HUES64 (cell line): ENCODE measurements around the gene PLA2G4B.

Experiments
- H3K27ac ChIP-seq: 2 replicates; pipeline ENCODE4 v1.7.0; 2013; ENCODE audit warnings: low read depth, low read length, inconsistent platforms
- H3K27me3 ChIP-seq: 2 replicates; pipeline ENCODE4 v1.6.1; 2013; ENCODE audit warnings: mild to moderate bottlenecking, low read length; ENCODE audit not compliant: insufficient read depth
- H3K36me3 ChIP-seq: 2 replicates; pipeline ENCODE4 v1.6.1; 2013; ENCODE audit warnings: mild to moderate bottlenecking, low read length; ENCODE audit not compliant: insufficient read depth
- H3K4me1 ChIP-seq: 2 replicates; pipeline ENCODE4 v1.6.1; 2013; ENCODE audit warnings: mild to moderate bottlenecking, low read length, moderate library complexity; ENCODE audit not compliant: insufficient read depth
- H3K4me3 ChIP-seq: 2 replicates; pipeline ENCODE4 v1.5.1; 2013; ENCODE audit warnings: mild to moderate bottlenecking, low read length, moderate library complexity
- H3K9ac ChIP-seq: 2 replicates; pipeline ENCODE4 v1.6.1; 2013; ENCODE audit warnings: mild to moderate bottlenecking, low read depth, low read length
- H3K9me3 ChIP-seq: 2 replicates; pipeline ENCODE4 v1.6.1; 2013; ENCODE audit warnings: low read depth, low read length; ENCODE audit not compliant: insufficient read depth
- WGBS: fragments of 150-250, 120-280 bp; methylation state at CpG from one replicate; pipeline ENCODE4 v1.1.7; 2013; ENCODE audit warnings: missing lambda C conversion rate; 5-methylcytosine and 5-hydroxymethylcytosine counted together

PLA2G4B gene

GRCh38 chr15:41798607-41799487 lies 39.8 kb upstream of the PLA2G4B start:
- 93% methylated on average over 9 of the region's 9 CpGs for WGBS
- H3K9ac ChIP-seq = no peak overlapping the region
- no peaks in the 10 kb centered on the region; the same call in 1 of the 2 replicates for H3K4me1 ChIP-seq
- H3K4me3 ChIP-seq = no peak overlapping the region
- H3K27me3 ChIP-seq = no peaks in the 10 kb centered on the region
- H3K9me3 ChIP-seq = no peaks in the 10 kb centered on the region
- no peaks in the 10 kb centered on the region for H3K36me3 ChIP-seq
- no peak overlapping the region for H3K27ac ChIP-seq

GRCh38 chr15:41799488-41799805 lies 39.2 kb upstream of the PLA2G4B start:
- H3K36me3 ChIP-seq = no peaks in the 10 kb centered on the region
- no peaks in the 10 kb centered on the region; the same call in 1 of the 2 replicates for H3K4me1 ChIP-seq
- H3K27ac ChIP-seq = no peak overlapping the region
- no peaks in the 10 kb centered on the region for H3K27me3 ChIP-seq
- no peak overlapping the region for H3K4me3 ChIP-seq
- no peak overlapping the region for H3K9ac ChIP-seq
- 93% methylated on average over 5 of the region's 5 CpGs for WGBS
- H3K9me3 ChIP-seq = no peaks in the 10 kb centered on the region

- 96% methylated on average over 3 of the region's 3 CpGs for WGBS
- H3K4me1 ChIP-seq = no peaks in the 10 kb centered on the region; the same call in 1 of the 2 replicates
- H3K27me3 ChIP-seq = no peaks in the 10 kb centered on the region
- H3K4me3 ChIP-seq = no peak overlapping the region
- H3K27ac ChIP-seq = no peak overlapping the region
- H3K36me3 ChIP-seq = no peaks in the 10 kb centered on the region
- H3K9me3 ChIP-seq = no peaks in the 10 kb centered on the region
- no peak overlapping the region for H3K9ac ChIP-seq
Observed at GRCh38 chr15:41801185-41801584, 37.5 kb upstream of the PLA2G4B start.

GRCh38 chr15:41801850-41802455 lies 36.7 kb upstream of the PLA2G4B start:
- WGBS = 95% methylated on average over 3 of the region's 3 CpGs

GRCh38 chr15:41804361-41804760 lies 34.3 kb upstream of the PLA2G4B start:
- 95% methylated on average over 2 of the region's 2 CpGs for WGBS
- no peaks in the 10 kb centered on the region for H3K36me3 ChIP-seq
- no peaks in the 10 kb centered on the region for H3K4me1 ChIP-seq
- no peaks in the 10 kb centered on the region for H3K9me3 ChIP-seq
- no peak overlapping the region for H3K27ac ChIP-seq
- no peak overlapping the region for H3K9ac ChIP-seq
- H3K4me3 ChIP-seq = no peak overlapping the region
- H3K27me3 ChIP-seq = no peaks in the 10 kb centered on the region

More at GRCh38 chr15:41801850-41802455, 36.7 kb upstream of the PLA2G4B start:
- Histone ChIP-seq H3K36me3 (no peaks in the 10 kb centered on the region), H3K4me1 (no peaks in the 10 kb centered on the region; the same call in 1 of the 2 replicates), H3K27ac (no peak overlapping the region), H3K4me3 (no peak overlapping the region), H3K27me3 (no peaks in the 10 kb centered on the region), H3K9ac (no peak overlapping the region), H3K9me3 (no peaks in the 10 kb centered on the region)

- Histone ChIP-seq H3K27me3 (no peaks in the 10 kb centered on the region), H3K27ac (no peak overlapping the region), H3K36me3 (no peaks in the 10 kb centered on the region), H3K4me3 (no peak overlapping the region), H3K9ac (no peak overlapping the region), H3K4me1 (no peaks in the 10 kb centered on the region), H3K9me3 (no peaks in the 10 kb centered on the region)
- 93% methylated on average over 8 of the region's 8 CpGs for WGBS
Observed at GRCh38 chr15:41804916-41805666, 33.6 kb upstream of the PLA2G4B start.

- Histone ChIP-seq H3K4me1 (no peaks in the 10 kb centered on the region), H3K9ac (no peak overlapping the region), H3K9me3 (no peaks in the 10 kb centered on the region), H3K27ac (no peak overlapping the region), H3K4me3 (no peak overlapping the region), H3K27me3 (no peaks in the 10 kb centered on the region), H3K36me3 (no peaks in the 10 kb centered on the region)
- WGBS = 96% methylated on average over 3 of the region's 3 CpGs
Observed at GRCh38 chr15:41805711-41806110, 32.9 kb upstream of the PLA2G4B start.

- H3K27ac ChIP-seq = no peak overlapping the region
- no peaks in the 10 kb centered on the region for H3K9me3 ChIP-seq
- 92% methylated on average over 10 of the region's 10 CpGs for WGBS
- no peaks in the 10 kb centered on the region for H3K36me3 ChIP-seq
- H3K27me3 ChIP-seq = no peaks in the 10 kb centered on the region
- no peak overlapping the region for H3K4me3 ChIP-seq
- H3K9ac ChIP-seq = no peak overlapping the region
- H3K4me1 ChIP-seq = no peaks in the 10 kb centered on the region
Observed at GRCh38 chr15:41806291-41807181, 32.1 kb upstream of the PLA2G4B start.

- Histone ChIP-seq H3K9ac (no peak overlapping the region), H3K27ac (no peak overlapping the region), H3K9me3 (no peaks in the 10 kb centered on the region), H3K27me3 (no peaks in the 10 kb centered on the region), H3K36me3 (no peaks in the 10 kb centered on the region; the same call in 1 of the 2 replicates), H3K4me1 (no peaks in the 10 kb centered on the region), H3K4me3 (no peak overlapping the region)
- 59% methylated on average over 1 of the region's 2 CpGs for WGBS
Observed at GRCh38 chr15:41809121-41809520, 29.5 kb upstream of the PLA2G4B start.

GRCh38 chr15:41809526-41810220 lies 29.0 kb upstream of the PLA2G4B start:
- no peaks in the 10 kb centered on the region for H3K9me3 ChIP-seq
- no peak overlapping the region for H3K27ac ChIP-seq
- H3K4me1 ChIP-seq = no peaks in the 10 kb centered on the region
- no peak overlapping the region for H3K4me3 ChIP-seq
- H3K36me3 ChIP-seq = no peaks in the 10 kb centered on the region; the same call in 1 of the 2 replicates
- no peak overlapping the region for H3K9ac ChIP-seq
- no peaks in the 10 kb centered on the region for H3K27me3 ChIP-seq
- WGBS = 89% methylated on average over 12 of the region's 12 CpGs
